HepG2 (cell line): Measurements from ENCODE around the gene SRBD1. TPM values are rescaled to one million over a fixed set of nuclear protein-coding genes. Genes with fewer than 3 reads are reported as not detected.
A peak's percentile ranks its signal among the peaks of the same experiment; 100 is the strongest.

Experiments
- BHLHE40 ChIP-seq: IDR thresholded peaks from 2 replicates; pipeline ENCODE4 v1.6.1; 2011; ENCODE audit warnings: low read length, improper control_type of control experiment
- ERF ChIP-seq: IDR thresholded peaks from 2 replicates; pipeline ENCODE4 v1.6.1; 2018; ENCODE audit warnings: missing biosample characterization, missing genetic modification reagents
- FOXO1 ChIP-seq: sonication (generic); formaldehyde crosslinking; IDR thresholded peaks from 2 replicates; pipeline ENCODE4 v1.4.0; 2020; ENCODE audit warnings: missing genetic modification reagents
- HIVEP1 ChIP-seq: sonication (generic); formaldehyde crosslinking; IDR thresholded peaks from 2 replicates; pipeline ENCODE4 v1.4.0; 2020; ENCODE audit warnings: mild to moderate bottlenecking, missing genetic modification reagents
- ISL2 ChIP-seq: sonication (generic); formaldehyde crosslinking; IDR thresholded peaks from 2 replicates; pipeline ENCODE4 v1.5.0; 2020; ENCODE audit warnings: missing genetic modification reagents
- KDM1A ChIP-seq: IDR thresholded peaks from 2 replicates; pipeline ENCODE4 v1.6.1; 2016; ENCODE audit warnings: missing compliant biosample characterization
- KDM6A ChIP-seq: IDR thresholded peaks from 2 replicates; pipeline ENCODE4 v1.6.1; 2016; ENCODE audit warnings: low read depth
- LCORL ChIP-seq, 2 experiments: fragments of 450-650 bp in 1 of 2; sonication (generic) in 1 of 2; formaldehyde crosslinking in 1 of 2; IDR thresholded peaks; 2 replicates each; pipeline versions ENCODE4 v1.5.0 to v1.6.1; 2017 to 2020; ENCODE audit warnings: antibody characterized with exemption in 1 of 2, missing genetic modification reagents in 1 of 2
- MAFK ChIP-seq, 2 experiments: IDR thresholded peaks in 1 of 2; conservative IDR thresholded peaks in 1 of 2; 2 replicates each; pipeline ENCODE4 v1.6.1; 2011; ENCODE audit warnings: improper control_type of control experiment in 2 of 2, low read length in 2 of 2
- MATR3 ChIP-seq: sonication (generic); formaldehyde crosslinking; IDR thresholded peaks from 2 replicates; pipeline ENCODE4 v1.4.0; 2020; ENCODE audit warnings: missing genetic modification reagents
- MBD4 ChIP-seq: IDR thresholded peaks from 2 replicates; pipeline ENCODE4 v1.6.1; 2012; ENCODE audit warnings: low read length, inconsistent platforms, borderline replicate concordance
- MEF2D ChIP-seq: sonication (generic); formaldehyde crosslinking; IDR thresholded peaks from 2 replicates; pipeline ENCODE4 v1.5.1; 2020; ENCODE audit warnings: mild to moderate bottlenecking, missing genetic modification reagents
- RXRB ChIP-seq: IDR thresholded peaks from 2 replicates; pipeline ENCODE4 v1.6.1; 2016; ENCODE audit warnings: borderline replicate concordance, missing genetic modification reagents, missing compliant biosample characterization
- SKI ChIP-seq: fragments of 450-650 bp; IDR thresholded peaks from one replicate; pipeline ENCODE4 v1.6.1; 2018; ENCODE audit warnings: mild to moderate bottlenecking; ENCODE audit not compliant: partially characterized antibody
- SMC3 ChIP-seq: IDR thresholded peaks from 2 replicates; pipeline ENCODE4 v1.6.1; 2011; ENCODE audit warnings: low read length, improper control_type of control experiment
- SOX6 ChIP-seq, 2 experiments: fragments of 450-650 bp in 1 of 2; sonication (generic) in 1 of 2; formaldehyde crosslinking in 1 of 2; IDR thresholded peaks; 2 replicates each; pipeline versions ENCODE4 v1.4.0 to v1.6.1; 2017 to 2020; ENCODE audit warnings: antibody characterized with exemption in 1 of 2, mild to moderate bottlenecking in 1 of 2, missing genetic modification reagents in 1 of 2
- TARDBP ChIP-seq: sonication (generic); formaldehyde crosslinking; IDR thresholded peaks from 2 replicates; pipeline ENCODE4 v1.8.0; 2022; ENCODE audit warnings: mild to moderate bottlenecking, missing genetic modification reagents
- ZBTB20 ChIP-seq: sonication (generic); formaldehyde crosslinking; IDR thresholded peaks from 2 replicates; pipeline ENCODE4 v1.8.1; 2023; ENCODE audit warnings: missing genetic modification reagents, low read depth, mild to moderate bottlenecking, borderline replicate concordance
- ZNF430 ChIP-seq: sonication (generic); formaldehyde crosslinking; IDR thresholded peaks from 2 replicates; pipeline ENCODE4 v1.9.0; 2021; ENCODE audit warnings: mild to moderate bottlenecking, missing genetic modification reagents
- polyA plus RNA-seq, 8 experiments: library from polyadenylated mRNA; depleted of rRNA in 3 of 8; stranded (reverse) in 7 of 8; unstranded in 1 of 8; fragments of >200 nt; fragmentation: Illumina TruSeq in 4 of 8; extraction: Trizol in 4 of 8; gene quantifications; 2 replicates each; pipeline versions ENCODE4 v1.2.1 to v1.2.3, GENCODE V29; 2011 to 2016; ENCODE audit warnings: low read depth in 4 of 8, missing spikeins in 1 of 8, mixed read lengths in 1 of 8; ENCODE audit not compliant: insufficient read depth in 1 of 8
- total RNA-seq, 5 experiments: library from RNA; depleted of rRNA; stranded (reverse); fragments of >200 nt; fragmentation: Illumina TruSeq; extraction: Trizol; gene quantifications; 2 replicates each; pipeline ENCODE4 v1.2.3, GENCODE V29; 2016; ENCODE audit warnings: low read depth in 1 of 5
- TF ChIP-seq, protein P1 (sequence below): IDR thresholded peaks from 2 replicates; pipeline ENCODE4 v1.6.1; 2012; ENCODE audit warnings: low read depth, low read length, improper control_type of control experiment
- TF ChIP-seq, protein P2 (sequence below): sonication (generic); formaldehyde crosslinking; IDR thresholded peaks from 2 replicates; pipeline ENCODE4 v1.8.0; 2022; ENCODE audit warnings: mild to moderate bottlenecking, missing genetic modification reagents; ENCODE audit not compliant: insufficient replicate concordance

Gene SRBD1
- total and polyA plus RNA-seq, 2 of the 13 experiments (the other 11 are each of a cell fraction or from before 2014, with no cell fraction given): 3.2 to 23.9 TPM

DNA sequence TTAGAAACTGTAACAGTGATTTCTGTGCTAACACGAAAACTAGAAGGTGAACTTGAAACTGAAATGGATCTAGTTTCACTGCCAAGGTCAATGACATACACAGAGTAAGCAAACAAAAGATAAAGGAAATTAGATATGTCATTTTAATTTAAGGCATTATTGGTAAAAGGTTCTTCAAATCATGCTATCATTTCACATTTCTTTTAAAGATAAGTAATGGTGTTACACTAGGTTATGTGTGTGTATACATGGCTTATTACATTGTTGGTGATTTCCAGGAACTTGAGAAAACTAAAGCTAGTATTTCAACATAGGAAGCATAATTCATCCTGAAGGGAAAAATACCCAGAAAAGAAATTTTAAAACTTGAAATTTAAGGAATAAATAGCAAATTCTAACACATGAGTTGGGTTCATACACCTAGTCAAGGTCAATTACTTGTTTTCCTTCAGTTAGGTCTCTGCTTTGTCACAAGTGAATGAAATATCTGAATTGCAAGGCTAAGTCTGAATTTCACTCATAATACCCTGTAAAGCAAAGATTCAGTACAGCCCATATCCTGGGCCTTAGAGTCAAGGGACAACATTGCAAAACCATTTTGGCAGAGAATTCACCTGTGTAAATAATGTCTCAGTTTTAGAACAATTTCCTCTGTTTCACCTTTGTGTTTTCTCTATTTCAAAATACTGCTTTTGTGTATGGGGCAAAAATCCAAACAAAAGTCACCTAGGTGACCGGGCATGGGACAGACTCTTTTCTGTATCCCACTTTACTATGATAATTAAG, 141.6 kb downstream of the SRBD1 start (continued):
- TF ChIP-seq, protein P1, sequence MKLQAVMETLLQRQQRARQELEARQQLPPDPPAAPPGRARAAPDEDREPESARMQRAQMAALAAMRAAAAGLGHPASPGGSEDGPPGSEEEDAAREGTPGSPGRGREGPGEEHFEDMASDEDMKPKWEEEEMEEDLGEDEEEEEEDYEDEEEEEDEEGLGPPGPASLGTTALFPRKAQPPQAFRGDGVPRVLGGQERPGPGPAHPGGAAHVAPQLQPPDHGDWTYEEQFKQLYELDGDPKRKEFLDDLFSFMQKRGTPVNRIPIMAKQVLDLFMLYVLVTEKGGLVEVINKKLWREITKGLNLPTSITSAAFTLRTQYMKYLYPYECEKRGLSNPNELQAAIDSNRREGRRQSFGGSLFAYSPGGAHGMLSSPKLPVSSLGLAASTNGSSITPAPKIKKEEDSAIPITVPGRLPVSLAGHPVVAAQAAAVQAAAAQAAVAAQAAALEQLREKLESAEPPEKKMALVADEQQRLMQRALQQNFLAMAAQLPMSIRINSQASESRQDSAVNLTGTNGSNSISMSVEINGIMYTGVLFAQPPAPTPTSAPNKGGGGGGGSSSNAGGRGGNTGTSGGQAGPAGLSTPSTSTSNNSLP: peak; percentile 40
- TF ChIP-seq RXRB (CRISPR knock-in tag): peak; percentile 78
- TF ChIP-seq KDM1A (CRISPR knock-in tag): 0 out of 2 replicates have a peak, but pooled peaks have one; percentile 50
- no peak for TF ChIP-seq SOX6 (IDR thresholded peaks at IDR 0.05)
- TF ChIP-seq SOX6 (CRISPR knock-in tag; IDR thresholded peaks at IDR 0.05): peak; percentile 100
- peak; percentile 58; the same call in 1 of the 2 replicates for TF ChIP-seq BHLHE40
- no peak for TF ChIP-seq MAFK (conservative IDR thresholded peaks at IDR 0.05 in 1 of 2, IDR thresholded peaks at IDR 0.05 in 1 of 2; ENCODE audit: low read length in 2 of 2)
- peak; percentile 86 for TF ChIP-seq SKI
- peak; percentile 71 for TF ChIP-seq FOXO1 (CRISPR knock-in tag)
- TF ChIP-seq ERF: peak; percentile 48; the same call in 1 of the 2 replicates
- TF ChIP-seq ZBTB20 (CRISPR knock-in tag): no peak
- no peak for TF ChIP-seq MATR3 (CRISPR knock-in tag)
- TF ChIP-seq KDM6A (CRISPR knock-in tag): no peak
- no peak for TF ChIP-seq HIVEP1 (CRISPR knock-in tag)
- TF ChIP-seq, protein P2, sequence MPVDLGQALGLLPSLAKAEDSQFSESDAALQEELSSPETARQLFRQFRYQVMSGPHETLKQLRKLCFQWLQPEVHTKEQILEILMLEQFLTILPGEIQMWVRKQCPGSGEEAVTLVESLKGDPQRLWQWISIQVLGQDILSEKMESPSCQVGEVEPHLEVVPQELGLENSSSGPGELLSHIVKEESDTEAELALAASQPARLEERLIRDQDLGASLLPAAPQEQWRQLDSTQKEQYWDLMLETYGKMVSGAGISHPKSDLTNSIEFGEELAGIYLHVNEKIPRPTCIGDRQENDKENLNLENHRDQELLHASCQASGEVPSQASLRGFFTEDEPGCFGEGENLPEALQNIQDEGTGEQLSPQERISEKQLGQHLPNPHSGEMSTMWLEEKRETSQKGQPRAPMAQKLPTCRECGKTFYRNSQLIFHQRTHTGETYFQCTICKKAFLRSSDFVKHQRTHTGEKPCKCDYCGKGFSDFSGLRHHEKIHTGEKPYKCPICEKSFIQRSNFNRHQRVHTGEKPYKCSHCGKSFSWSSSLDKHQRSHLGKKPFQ (CRISPR knock-in tag): no peak
- TF ChIP-seq LCORL (IDR thresholded peaks at IDR 0.05): peak; percentile 85
- peak; percentile 92 for TF ChIP-seq LCORL (CRISPR knock-in tag; IDR thresholded peaks at IDR 0.05)
- TF ChIP-seq SMC3: peak; percentile 16; the same call in 1 of the 2 replicates
- no peak for TF ChIP-seq MBD4
- TF ChIP-seq ISL2: peak; percentile 89
- TF ChIP-seq MEF2D: peak; percentile 64; the same call in 1 of the 2 replicates
- TF ChIP-seq TARDBP (CRISPR knock-in tag): 0 out of 2 replicates have a peak, but pooled peaks have one; percentile 22
- no peak for TF ChIP-seq ZNF430
